Calu3 (cell line): ENCODE results near the gene SH3RF3. TPM values are rescaled to one million over a fixed set of nuclear protein-coding genes. Genes with fewer than 3 reads are reported as not detected.

Source experiments
- BruUV-seq: library from RNA; stranded (reverse); fragments of 400-500 nt; replicated peaks from 2 replicates; lab custom pipeline; 2021; lab: Mats Ljungman, UMichigan
- CTCF ChIA-PET: fragments of 300-600 bp; sonication (Branson Sonifier 250); formaldehyde crosslinking; loops from one replicate; lab custom pipeline; 2022; ENCODE audit warnings: antibody characterized with exemption; lab: Charles Lee
- DNase-seq: peaks from one replicate; pipeline ENCODE4 v3.0.0; 2022
- H3K27ac Mint-ChIP-seq: one replicate; pipeline ENCODE4 v1.8.0; 2022; ENCODE audit warnings: mixed read lengths; ENCODE audit not compliant: unreplicated experiment
- H3K27me3 Mint-ChIP-seq: one replicate; pipeline ENCODE4 v1.8.0; 2022; ENCODE audit warnings: mixed read lengths; ENCODE audit not compliant: unreplicated experiment
- H3K36me3 Mint-ChIP-seq: one replicate; pipeline ENCODE4 v1.8.0; 2022; ENCODE audit warnings: mild to moderate bottlenecking, moderate library complexity, mixed read lengths; ENCODE audit not compliant: insufficient read depth, unreplicated experiment
- H3K4me1 Mint-ChIP-seq: one replicate; pipeline ENCODE4 v1.8.0; 2022; ENCODE audit warnings: mild to moderate bottlenecking, low read depth, mixed read lengths; ENCODE audit not compliant: unreplicated experiment
- H3K4me3 Mint-ChIP-seq: one replicate; pipeline ENCODE4 v1.8.0; 2022; ENCODE audit warnings: mild to moderate bottlenecking, low read depth, moderate library complexity, mixed read lengths; ENCODE audit not compliant: unreplicated experiment
- H3K9me3 Mint-ChIP-seq: one replicate; pipeline ENCODE4 v1.8.0; 2022; ENCODE audit warnings: low read depth, mixed read lengths; ENCODE audit not compliant: unreplicated experiment
- intact Hi-C: fragments of 100-400 bp; cut with micrococcal nuclease; formaldehyde crosslinking; loops from one replicate; pipeline ENCODE4 v1.10.0; 2022; ENCODE audit not compliant: unreplicated experiment
- total RNA-seq: library from RNA; stranded (reverse); gene quantifications from 2 replicates; pipeline ENCODE4 v1.2.3, GENCODE V29; 2022
- TF ChIP-seq, protein P1 (sequence below): fragments of 200-600 bp; IDR thresholded peaks from one replicate; pipeline ENCODE4 v1.8.0; 2022; ENCODE audit warnings: antibody characterized with exemption; ENCODE audit not compliant: unreplicated experiment

SH3RF3 gene
- total RNA-seq, 1 experiment from 2014 or later = 0.17 TPM

GRCh38 chr2:109503191-109503590 lies 374.2 kb downstream of the SH3RF3 start:
- H3K36me3 Mint-ChIP-seq = no peaks in the 10 kb centered on the region
- no peaks in the 10 kb centered on the region for H3K9me3 Mint-ChIP-seq
- H3K27me3 Mint-ChIP-seq = peaks cover 82% of the 10 kb centered on the region
- TF ChIP-seq, protein P1, sequence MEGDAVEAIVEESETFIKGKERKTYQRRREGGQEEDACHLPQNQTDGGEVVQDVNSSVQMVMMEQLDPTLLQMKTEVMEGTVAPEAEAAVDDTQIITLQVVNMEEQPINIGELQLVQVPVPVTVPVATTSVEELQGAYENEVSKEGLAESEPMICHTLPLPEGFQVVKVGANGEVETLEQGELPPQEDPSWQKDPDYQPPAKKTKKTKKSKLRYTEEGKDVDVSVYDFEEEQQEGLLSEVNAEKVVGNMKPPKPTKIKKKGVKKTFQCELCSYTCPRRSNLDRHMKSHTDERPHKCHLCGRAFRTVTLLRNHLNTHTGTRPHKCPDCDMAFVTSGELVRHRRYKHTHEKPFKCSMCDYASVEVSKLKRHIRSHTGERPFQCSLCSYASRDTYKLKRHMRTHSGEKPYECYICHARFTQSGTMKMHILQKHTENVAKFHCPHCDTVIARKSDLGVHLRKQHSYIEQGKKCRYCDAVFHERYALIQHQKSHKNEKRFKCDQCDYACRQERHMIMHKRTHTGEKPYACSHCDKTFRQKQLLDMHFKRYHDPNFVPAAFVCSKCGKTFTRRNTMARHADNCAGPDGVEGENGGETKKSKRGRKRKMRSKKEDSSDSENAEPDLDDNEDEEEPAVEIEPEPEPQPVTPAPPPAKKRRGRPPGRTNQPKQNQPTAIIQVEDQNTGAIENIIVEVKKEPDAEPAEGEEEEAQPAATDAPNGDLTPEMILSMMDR = no peak
- intact Hi-C loops = no loop called here
- no peak overlapping the region for H3K4me3 Mint-ChIP-seq
- BruUV-seq = no TSS peak
- peaks cover 9% of the 10 kb centered on the region for H3K4me1 Mint-ChIP-seq
- no peak overlapping the region for H3K27ac Mint-ChIP-seq
- DNase-seq = no peak
- CTCF ChIA-PET = no interaction called here

DNA sequence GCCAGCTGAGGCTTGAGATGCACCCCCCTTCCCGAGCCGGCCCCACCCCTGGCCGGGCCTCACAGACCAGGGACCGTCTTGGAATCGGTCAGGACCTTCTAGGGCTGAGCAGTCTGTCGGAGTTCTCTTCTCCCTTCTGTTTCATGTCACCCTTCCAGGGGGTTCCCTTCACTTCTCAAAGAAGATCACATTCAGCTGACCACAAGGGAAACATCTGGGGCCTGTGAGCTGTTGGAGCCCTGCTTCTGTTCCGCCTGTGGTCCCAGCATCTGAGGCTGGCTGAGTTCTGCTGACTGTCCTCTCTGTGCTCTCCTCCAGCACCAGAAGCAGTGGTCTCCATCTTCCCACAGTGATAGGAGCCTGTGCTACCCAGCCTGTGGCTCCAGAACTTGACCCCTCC lies 378.2 kb downstream of the SH3RF3 start:
- no TSS peak for BruUV-seq
- H3K27ac Mint-ChIP-seq = no peak overlapping the region
- H3K27me3 Mint-ChIP-seq = peaks cover 70% of the 10 kb centered on the region
- H3K4me1 Mint-ChIP-seq = no peaks in the 10 kb centered on the region
- H3K9me3 Mint-ChIP-seq = no peaks in the 10 kb centered on the region
- CTCF ChIA-PET = interaction anchor here (1.0 kb wide), 1 partner anchor 11 kb away, joined by 3 read pairs; no protein-coding TSS in a partner anchor
- DNase-seq = no peak
- H3K36me3 Mint-ChIP-seq = peaks cover 6% of the 10 kb centered on the region
- TF ChIP-seq, protein P1 = no peak
- H3K4me3 Mint-ChIP-seq = no peak overlapping the region
- intact Hi-C loops = no loop called here

GRCh38 chr2:109507828-109508227 lies 378.8 kb downstream of the SH3RF3 start:
- TF ChIP-seq, protein P1 = no peak
- Mint-ChIP-seq H3K9me3 (no peaks in the 10 kb centered on the region), H3K36me3 (peaks cover 6% of the 10 kb centered on the region), H3K27ac (no peak overlapping the region), H3K27me3 (peaks cover 73% of the 10 kb centered on the region), H3K4me1 (no peaks in the 10 kb centered on the region), H3K4me3 (no peak overlapping the region)
- CTCF ChIA-PET = interaction anchor here (0.7 kb wide), 1 partner anchor 23 kb away, joined by 3 read pairs; no protein-coding TSS in a partner anchor
- intact Hi-C loops = no loop called here
- BruUV-seq = no TSS peak
- no peak for DNase-seq

- Mint-ChIP-seq H3K4me1 (no peaks in the 10 kb centered on the region), H3K4me3 (no peak overlapping the region), H3K27ac (no peak overlapping the region), H3K9me3 (no peaks in the 10 kb centered on the region), H3K27me3 (peaks cover 73% of the 10 kb centered on the region), H3K36me3 (peaks cover 7% of the 10 kb centered on the region)
- CTCF ChIA-PET = interaction anchor here (0.7 kb wide), 1 partner anchor 22 kb away, joined by 3 read pairs; no protein-coding TSS in a partner anchor
- BruUV-seq = no TSS peak
- TF ChIP-seq, protein P1 = no peak
- DNase-seq = no peak
- intact Hi-C loops = no loop called here
Observed at GRCh38 chr2:109508556-109508955, 379.6 kb downstream of the SH3RF3 start.
